Measurements from ENCODE around the gene C4A. TPM values are rescaled to one million over a fixed set of nuclear protein-coding genes. Genes with fewer than 3 reads are reported as not detected.

The C4A gene
- total and polyA plus RNA-seq, 2 of the 13 experiments (the other 11 are each of a cell fraction or from before 2014, with no cell fraction given) = 165 to 478 TPM

GRCh38 chr6:31945507-31946369, 36.1 kb upstream of the C4A start, which contains the start of gene CFB (continued):
- peak; percentile 99 for TF ChIP-seq NFKBIZ (CRISPR knock-in tag; IDR thresholded peaks at IDR 0.05)
- TF ChIP-seq PHF21A (CRISPR knock-in tag; IDR thresholded peaks at IDR 0.05) = peak; percentile 98
- no peak for TF ChIP-seq HDAC6 (IDR thresholded peaks at IDR 0.05; ENCODE audit: low read depth, low read length)
- TF ChIP-seq CEBPZ (IDR thresholded peaks at IDR 0.05; ENCODE audit: low read length) = no peak
- TF ChIP-seq, protein P1, sequence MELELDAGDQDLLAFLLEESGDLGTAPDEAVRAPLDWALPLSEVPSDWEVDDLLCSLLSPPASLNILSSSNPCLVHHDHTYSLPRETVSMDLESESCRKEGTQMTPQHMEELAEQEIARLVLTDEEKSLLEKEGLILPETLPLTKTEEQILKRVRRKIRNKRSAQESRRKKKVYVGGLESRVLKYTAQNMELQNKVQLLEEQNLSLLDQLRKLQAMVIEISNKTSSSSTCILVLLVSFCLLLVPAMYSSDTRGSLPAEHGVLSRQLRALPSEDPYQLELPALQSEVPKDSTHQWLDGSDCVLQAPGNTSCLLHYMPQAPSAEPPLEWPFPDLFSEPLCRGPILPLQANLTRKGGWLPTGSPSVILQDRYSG (CRISPR knock-in tag; IDR thresholded peaks at IDR 0.05) = no peak
- TF ChIP-seq KAT2B (IDR thresholded peaks at IDR 0.05; ENCODE audit: borderline replicate concordance, low read depth, low read length) = no peak
- peak; percentile 61; the same call in 1 of the 2 replicates for TF ChIP-seq HMGXB3 (CRISPR knock-in tag; IDR thresholded peaks at IDR 0.05; ENCODE audit: borderline replicate concordance)
- TF ChIP-seq RFXAP (CRISPR knock-in tag; IDR thresholded peaks at IDR 0.05; ENCODE audit: borderline replicate concordance) = peak; percentile 86
- TF ChIP-seq ZNF788 (CRISPR knock-in tag; IDR thresholded peaks at IDR 0.05; ENCODE audit: borderline replicate concordance) = peak; percentile 75; the same call in 1 of the 2 replicates
- TF ChIP-seq FOXM1 (CRISPR knock-in tag; IDR thresholded peaks at IDR 0.05) = no peak
- peak; percentile 69; the same call in 1 of the 2 replicates for TF ChIP-seq ZSCAN9 (CRISPR knock-in tag; IDR thresholded peaks at IDR 0.05; ENCODE audit: borderline replicate concordance)
- TF ChIP-seq ZNF672 (CRISPR knock-in tag; IDR thresholded peaks at IDR 0.05) = no peak
- TF ChIP-seq RBFOX2 (IDR thresholded peaks at IDR 0.05; ENCODE audit: low read depth, low read length) = peak; percentile 68
- no peak for TF ChIP-seq TMF1 (CRISPR knock-in tag; IDR thresholded peaks at IDR 0.05; ENCODE audit: low read depth)
- no peak for TF ChIP-seq ZNF589 (CRISPR knock-in tag; conservative IDR thresholded peaks at IDR 0.05)
- TF ChIP-seq, protein P2, sequence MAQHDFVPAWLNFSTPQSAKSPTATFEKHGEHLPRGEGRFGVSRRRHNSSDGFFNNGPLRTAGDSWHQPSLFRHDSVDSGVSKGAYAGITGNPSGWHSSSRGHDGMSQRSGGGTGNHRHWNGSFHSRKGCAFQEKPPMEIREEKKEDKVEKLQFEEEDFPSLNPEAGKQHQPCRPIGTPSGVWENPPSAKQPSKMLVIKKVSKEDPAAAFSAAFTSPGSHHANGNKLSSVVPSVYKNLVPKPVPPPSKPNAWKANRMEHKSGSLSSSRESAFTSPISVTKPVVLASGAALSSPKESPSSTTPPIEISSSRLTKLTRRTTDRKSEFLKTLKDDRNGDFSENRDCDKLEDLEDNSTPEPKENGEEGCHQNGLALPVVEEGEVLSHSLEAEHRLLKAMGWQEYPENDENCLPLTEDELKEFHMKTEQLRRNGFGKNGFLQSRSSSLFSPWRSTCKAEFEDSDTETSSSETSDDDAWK (CRISPR knock-in tag; IDR thresholded peaks at IDR 0.05) = no peak
- TF ChIP-seq ZNF652 (CRISPR knock-in tag; IDR thresholded peaks at IDR 0.05; ENCODE audit: borderline replicate concordance, low read depth) = peak; percentile 42; the same call in 1 of the 2 replicates
- peak; percentile 36; the same call in 1 of the 2 replicates for TF ChIP-seq ZNF143 (CRISPR knock-in tag; IDR thresholded peaks at IDR 0.05)
- TF ChIP-seq NONO (IDR thresholded peaks at IDR 0.05) = no peak
- TF ChIP-seq NONO (CRISPR knock-in tag; conservative IDR thresholded peaks at IDR 0.05) = peak; percentile 92

All from HepG2 (cell line).